OCI-LY3 (cell line): Measurements from ENCODE around the gene PPP1R7.

Source experiments
- H2AFZ ChIP-seq: fragments of 200-600, 300-600 bp; shearing (Covaris generic); 2 replicates; pipeline ENCODE4 v1.6.0; 2014; ENCODE audit warnings: antibody characterized with exemption, low read depth, low read length
- H3K27ac ChIP-seq: fragments of 200-600, 300-600 bp; sonication (generic); 2 replicates; pipeline ENCODE4 v1.5.1; 2014; ENCODE audit warnings: mild to moderate bottlenecking, low read length, moderate library complexity, mixed read lengths
- H3K27me3 ChIP-seq: fragments of 200-600, 300-600 bp; sonication (generic); 2 replicates; pipeline ENCODE4 v1.6.1; 2014; ENCODE audit warnings: low read depth, low read length, mixed read lengths
- H3K36me3 ChIP-seq: fragments of 200-600, 300-600 bp; sonication (generic); replicated peaks from 2 replicates; pipeline ENCODE3; 2014; ENCODE audit warnings: low read depth, low read length, mixed read lengths
- H3K4me1 ChIP-seq: fragments of 300-600, 200-600 bp; sonication (generic); 2 replicates; pipeline ENCODE4 v1.6.1; 2014; ENCODE audit warnings: low read length, mixed read lengths
- H3K4me2 ChIP-seq: fragments of 200-600, 300-600 bp; sonication (generic); 2 replicates; pipeline ENCODE4 v1.6.1; 2014; ENCODE audit warnings: low read length, mixed read lengths
- H3K4me3 ChIP-seq: fragments of 300-600, 200-600 bp; sonication (generic); 2 replicates; pipeline ENCODE4 v1.5.1; 2014; ENCODE audit warnings: antibody characterized with exemption, mild to moderate bottlenecking, low read length, moderate library complexity
- H3K79me2 ChIP-seq: fragments of 300-600, 200-600 bp; shearing (Covaris generic); 2 replicates; pipeline ENCODE4 v1.6.1; 2014; ENCODE audit warnings: mild to moderate bottlenecking, low read length, mixed read lengths
- H3K9ac ChIP-seq: fragments of 300-600, 200-600 bp; shearing (Covaris generic); 2 replicates; pipeline ENCODE4 v1.6.0; 2014; ENCODE audit warnings: mild to moderate bottlenecking, low read length, moderate library complexity
- H3K9me3 ChIP-seq: fragments of 200-600, 300-600 bp; shearing (Covaris generic); 2 replicates; pipeline ENCODE4 v1.6.1; 2014; ENCODE audit warnings: low read length, mixed read lengths; ENCODE audit not compliant: insufficient read depth
- H4K20me1 ChIP-seq: fragments of 200-600, 300-600 bp; sonication (generic); 2 replicates; pipeline ENCODE4 v1.6.1; 2016; ENCODE audit warnings: low read length, mixed read lengths; ENCODE audit not compliant: insufficient read depth
- EZH2phosphoT487 ChIP-seq: fragments of 200-600 bp; shearing (Covaris generic); IDR thresholded peaks from 2 replicates; pipeline ENCODE4 v1.6.1; 2018; ENCODE audit warnings: antibody characterized with exemption, mixed run types, low read depth
- TF ChIP-seq, protein P1 (sequence below): fragments of 200-600, 300-600 bp; sonication (generic); IDR thresholded peaks from 2 replicates; pipeline ENCODE4 v1.5.1; 2014; ENCODE audit warnings: antibody characterized with exemption, low read length, low read depth

PPP1R7 gene

GRCh38 chr2:241147336-241147735 is 2.9 kb upstream of the PPP1R7 start:
- no peaks in the 10 kb centered on the region for H3K27me3 ChIP-seq
- peaks cover 4% of the 10 kb centered on the region for H3K36me3 ChIP-seq
- peaks cover 29% of the 10 kb centered on the region for H3K4me1 ChIP-seq
- peak overlapping the region; percentile 96 for H3K9ac ChIP-seq
- H3K79me2 ChIP-seq, result peaks cover 94% of the 10 kb centered on the region
- no peak overlapping the region for H2AFZ ChIP-seq
- H3K27ac ChIP-seq, result peak overlapping the region; percentile 81
- H4K20me1 ChIP-seq, result 0 out of 2 replicates have a peak, but pooled peaks cover 4% of the 10 kb centered on the region
- H3K4me3 ChIP-seq, result peak overlapping the region; percentile 99
- H3K4me2 ChIP-seq, result peak overlapping the region; percentile 84
- TF ChIP-seq, protein P1, sequence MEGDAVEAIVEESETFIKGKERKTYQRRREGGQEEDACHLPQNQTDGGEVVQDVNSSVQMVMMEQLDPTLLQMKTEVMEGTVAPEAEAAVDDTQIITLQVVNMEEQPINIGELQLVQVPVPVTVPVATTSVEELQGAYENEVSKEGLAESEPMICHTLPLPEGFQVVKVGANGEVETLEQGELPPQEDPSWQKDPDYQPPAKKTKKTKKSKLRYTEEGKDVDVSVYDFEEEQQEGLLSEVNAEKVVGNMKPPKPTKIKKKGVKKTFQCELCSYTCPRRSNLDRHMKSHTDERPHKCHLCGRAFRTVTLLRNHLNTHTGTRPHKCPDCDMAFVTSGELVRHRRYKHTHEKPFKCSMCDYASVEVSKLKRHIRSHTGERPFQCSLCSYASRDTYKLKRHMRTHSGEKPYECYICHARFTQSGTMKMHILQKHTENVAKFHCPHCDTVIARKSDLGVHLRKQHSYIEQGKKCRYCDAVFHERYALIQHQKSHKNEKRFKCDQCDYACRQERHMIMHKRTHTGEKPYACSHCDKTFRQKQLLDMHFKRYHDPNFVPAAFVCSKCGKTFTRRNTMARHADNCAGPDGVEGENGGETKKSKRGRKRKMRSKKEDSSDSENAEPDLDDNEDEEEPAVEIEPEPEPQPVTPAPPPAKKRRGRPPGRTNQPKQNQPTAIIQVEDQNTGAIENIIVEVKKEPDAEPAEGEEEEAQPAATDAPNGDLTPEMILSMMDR, result no peak
- no peak for TF ChIP-seq EZH2phosphoT487
- no peaks in the 10 kb centered on the region for H3K9me3 ChIP-seq

DNA sequence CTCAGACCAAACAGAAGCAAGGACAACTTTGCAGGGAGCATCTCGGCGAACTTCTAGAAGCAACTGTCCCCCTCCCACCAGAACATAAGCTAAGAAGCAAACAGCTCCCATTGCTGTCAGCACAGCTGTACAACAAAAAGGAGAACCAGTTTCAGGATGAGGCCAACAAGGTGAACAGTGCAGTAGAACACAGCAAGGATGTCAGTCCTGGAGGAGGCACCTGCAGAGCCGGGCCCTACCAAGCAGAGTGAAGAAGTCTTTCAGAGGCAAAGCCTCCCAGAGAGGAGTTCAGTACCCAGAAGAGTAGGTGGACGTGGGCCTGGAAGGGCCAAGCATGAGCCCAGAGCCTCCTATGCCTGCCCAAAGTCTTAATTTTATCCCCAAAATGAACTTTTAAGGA is 2.0 kb upstream of the PPP1R7 start:
- Histone ChIP-seq H3K79me2 (peaks cover 92% of the 10 kb centered on the region), H2AFZ (no peak overlapping the region), H4K20me1 (0 out of 2 replicates have a peak, but pooled peaks cover 4% of the 10 kb centered on the region), H3K4me1 (peaks cover 29% of the 10 kb centered on the region), H3K27me3 (no peaks in the 10 kb centered on the region), H3K36me3 (no peaks in the 10 kb centered on the region), H3K27ac (peak overlapping the region; percentile 81), H3K4me2 (peak overlapping the region; percentile 84), H3K9me3 (no peaks in the 10 kb centered on the region), H3K4me3 (peak overlapping the region; percentile 99), H3K9ac (peak overlapping the region; percentile 96)
- TF ChIP-seq, protein P1, result no peak
- TF ChIP-seq EZH2phosphoT487, result no peak

- no peak within 1 kb of the TSS for H2AFZ ChIP-seq
- TF ChIP-seq EZH2phosphoT487, result no peak
- TF ChIP-seq, protein P1, result no peak
- peak within 1 kb of the TSS; percentile 89 for H3K4me2 ChIP-seq
- peak within 1 kb of the TSS; percentile 96 for H3K9ac ChIP-seq
- peak within 1 kb of the TSS; percentile 81 for H3K27ac ChIP-seq
- no peaks in the 10 kb centered on the region for H3K36me3 ChIP-seq
- H3K9me3 ChIP-seq, result no peaks in the 10 kb centered on the region
- peak within 1 kb of the TSS; percentile 99 for H3K4me3 ChIP-seq
- H3K79me2 ChIP-seq, result peaks cover 85% of the 10 kb centered on the region
- H3K4me1 ChIP-seq, result peaks cover 29% of the 10 kb centered on the region
- no peaks in the 10 kb centered on the region for H3K27me3 ChIP-seq
- 0 out of 2 replicates have a peak, but pooled peaks cover 4% of the 10 kb centered on the region for H4K20me1 ChIP-seq
Observed at GRCh38 chr2:241148891-241149674, 1.2 kb upstream of the PPP1R7 start, which contains the start of gene PASK. Gene PASK, minus strand, starts transcription at chr2:241149472. Its CDS starts 6,440 bp downstream, at chr2:241143032.

- Histone ChIP-seq H3K27ac (peak overlapping the region; percentile 57), H3K4me2 (peak overlapping the region; percentile 89), H3K4me1 (peaks cover 29% of the 10 kb centered on the region), H3K4me3 (peak overlapping the region; percentile 99), H4K20me1 (0 out of 2 replicates have a peak, but pooled peaks cover 4% of the 10 kb centered on the region), H3K9ac (peak overlapping the region; percentile 96), H3K27me3 (no peaks in the 10 kb centered on the region), H2AFZ (no peak overlapping the region), H3K79me2 (peaks cover 80% of the 10 kb centered on the region), H3K36me3 (no peaks in the 10 kb centered on the region), H3K9me3 (no peaks in the 10 kb centered on the region)
- TF ChIP-seq, protein P1, result no peak
- TF ChIP-seq EZH2phosphoT487, result no peak
Observed at GRCh38 chr2:241149675-241149924, 667 bp upstream of the PPP1R7 start.
